NCI-H2227 (cell line): Measurements from ENCODE around the gene DMBT1.

Source experiments
- DNase-seq: peaks from one replicate; lab custom pipeline; 2025; ENCODE audit not compliant: unreplicated experiment; lab: John Stamatoyannopoulos, UW

The DMBT1 gene

DNA sequence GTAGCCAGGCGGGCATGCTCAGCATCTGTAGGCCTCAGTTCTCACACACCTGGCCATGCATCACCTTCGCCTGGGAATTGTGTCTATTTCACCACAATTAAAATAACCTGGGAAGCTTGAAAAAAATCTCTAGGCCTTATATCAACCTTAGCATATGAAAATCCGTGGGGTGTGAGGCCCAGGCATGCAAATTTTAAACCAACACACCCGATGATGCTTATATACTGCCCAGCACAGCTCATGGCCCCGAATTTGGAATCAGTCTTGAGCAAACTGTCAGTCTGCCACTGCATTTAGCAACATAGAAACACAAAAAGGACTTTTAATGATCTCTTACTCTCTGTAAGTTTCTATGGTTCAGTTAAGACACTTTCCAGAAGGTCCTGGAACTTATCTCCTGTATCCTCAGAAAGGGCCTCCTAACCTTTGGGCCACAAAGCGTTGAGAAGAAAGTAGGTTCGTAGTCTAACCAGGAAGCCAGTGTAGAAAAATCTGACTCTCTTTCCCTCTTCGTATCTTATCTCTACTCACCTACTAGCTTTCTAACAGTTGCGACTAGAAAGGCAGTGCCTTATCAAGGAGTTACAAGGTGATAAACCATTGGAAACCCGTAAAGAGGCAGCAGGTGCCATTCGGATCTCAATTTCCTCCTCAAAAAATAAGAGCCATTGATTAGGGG, 12.0 kb upstream of the DMBT1 start:
- no peak for DNase-seq

DNA sequence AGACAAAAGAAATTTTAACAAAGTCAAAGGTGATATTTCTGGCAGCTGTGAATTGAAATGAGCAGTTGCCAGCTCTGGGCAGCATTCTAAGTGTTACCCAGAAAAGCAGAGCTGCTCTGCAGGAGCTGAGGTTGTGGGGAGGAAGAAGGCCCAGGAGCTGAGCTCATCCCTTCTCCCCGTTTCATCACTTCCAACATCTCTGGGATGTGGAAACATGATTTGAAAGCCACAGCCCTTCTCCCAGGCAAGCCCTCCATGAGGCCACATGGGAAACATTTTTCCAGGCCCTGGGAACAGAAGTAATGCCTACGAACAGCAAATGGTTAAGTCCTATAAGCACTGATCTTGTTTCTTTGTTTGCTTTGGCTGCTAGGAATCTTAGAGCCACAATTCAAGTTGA, 10.9 kb upstream of the DMBT1 start:
- no peak for DNase-seq

DNA sequence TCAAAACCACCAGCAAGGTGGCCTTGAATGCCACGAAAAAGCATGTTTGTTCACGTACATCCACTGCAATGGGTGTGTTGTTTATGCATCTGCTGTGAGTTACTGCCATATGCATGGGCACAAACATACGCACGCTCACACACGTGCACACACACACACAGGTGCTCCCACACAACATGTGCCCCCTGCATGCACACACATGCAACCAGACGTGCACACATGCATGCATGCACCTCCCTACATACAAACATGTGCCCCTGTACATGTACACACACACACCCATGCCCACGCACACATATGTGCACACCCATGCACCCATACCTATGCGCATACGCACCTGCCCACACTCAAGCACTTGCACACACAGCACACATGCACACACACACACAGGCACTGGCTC, 10.1 kb upstream of the DMBT1 start:
- no peak for DNase-seq

GRCh38 chr10:122550983-122551382, 9.6 kb upstream of the DMBT1 start:
- no peak for DNase-seq

DNA sequence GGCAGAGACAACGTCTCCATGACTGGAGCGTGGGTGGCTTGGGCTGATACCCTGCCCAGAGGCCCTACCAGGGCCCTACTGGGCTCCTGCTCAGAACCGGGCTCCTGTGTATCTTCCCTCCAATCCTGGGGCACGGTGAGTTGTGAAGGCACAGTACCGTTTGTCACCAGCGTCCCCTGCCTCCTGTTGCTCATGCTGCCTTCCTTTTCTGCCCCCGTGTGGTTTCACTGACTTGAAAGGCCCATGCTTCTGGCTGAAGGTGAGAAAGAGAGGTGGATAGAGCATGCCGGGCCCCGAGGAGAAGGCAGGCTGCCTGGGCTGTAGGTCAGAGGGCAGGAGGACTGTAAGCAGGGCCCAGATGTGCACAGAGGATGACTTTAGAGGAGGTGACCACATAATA, 9.1 kb upstream of the DMBT1 start:
- no peak for DNase-seq

GRCh38 chr10:122553341-122553740, 7.2 kb upstream of the DMBT1 start:
- DNase-seq: no peak

DNA sequence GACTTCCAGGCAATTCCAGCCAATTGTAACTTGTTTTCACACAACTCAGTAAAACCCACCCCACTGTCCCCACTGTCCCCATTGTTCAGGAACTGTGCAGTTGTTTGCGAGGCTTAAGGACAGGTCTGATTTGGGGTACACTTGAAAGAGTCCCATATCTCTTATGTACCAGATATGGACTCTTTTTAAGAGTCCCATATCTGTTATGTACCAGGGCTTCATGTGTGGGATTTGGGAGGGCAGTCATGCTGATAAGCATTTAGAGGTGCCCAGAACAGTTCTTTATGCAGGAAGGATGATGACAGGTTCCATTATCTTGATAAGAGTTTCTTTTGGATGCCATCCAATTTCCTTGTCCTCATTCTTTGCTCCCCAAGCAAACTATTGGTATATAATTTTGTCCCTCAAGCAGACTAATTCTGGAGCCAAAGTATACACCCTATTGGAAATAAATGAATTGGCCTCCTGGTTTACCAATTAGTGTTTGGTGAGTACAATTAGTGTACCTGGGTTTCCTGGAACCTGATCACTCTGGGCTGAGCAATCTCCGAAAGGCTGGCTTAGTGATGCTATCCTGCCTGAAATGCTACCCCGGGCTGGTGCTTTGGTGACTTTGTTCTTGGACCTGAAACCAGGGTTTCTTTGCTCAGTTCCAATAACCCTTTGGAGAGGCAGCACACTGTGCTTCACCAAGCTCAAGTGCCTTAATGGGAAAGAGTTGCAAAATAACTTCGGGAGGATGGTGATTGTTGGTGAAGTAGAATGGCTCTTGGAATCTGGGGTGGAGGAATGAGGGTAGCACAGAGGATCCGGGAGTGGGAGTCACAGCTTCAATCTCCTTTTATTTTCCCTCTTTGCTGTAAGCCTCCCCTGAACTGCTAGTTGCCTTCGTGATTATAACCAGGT, 6.2 kb upstream of the DMBT1 start:
- DNase-seq: no peak

DNA sequence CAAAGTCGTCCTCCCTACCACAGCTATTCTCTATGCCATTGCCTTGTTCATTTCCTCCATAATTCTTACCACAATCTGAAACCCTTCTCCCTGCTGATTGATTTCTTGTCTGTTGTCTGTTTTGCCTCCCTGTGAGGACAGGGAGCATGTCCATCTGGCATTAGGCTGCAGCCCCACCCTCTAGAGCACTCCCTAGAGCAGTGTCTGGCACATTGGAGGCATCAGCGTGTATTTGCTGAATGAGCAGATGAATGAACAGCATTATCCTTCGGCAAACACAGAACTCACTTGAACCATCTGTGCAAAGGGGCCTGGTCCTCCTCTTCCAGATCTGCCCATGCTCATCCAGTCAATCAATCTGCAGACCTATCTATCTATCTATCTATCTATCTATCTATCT, 5.1 kb upstream of the DMBT1 start:
- DNase-seq: no peak

- DNase-seq: no peak
Measured at GRCh38 chr10:122557516-122557915, 3.0 kb upstream of the DMBT1 start.

DNA sequence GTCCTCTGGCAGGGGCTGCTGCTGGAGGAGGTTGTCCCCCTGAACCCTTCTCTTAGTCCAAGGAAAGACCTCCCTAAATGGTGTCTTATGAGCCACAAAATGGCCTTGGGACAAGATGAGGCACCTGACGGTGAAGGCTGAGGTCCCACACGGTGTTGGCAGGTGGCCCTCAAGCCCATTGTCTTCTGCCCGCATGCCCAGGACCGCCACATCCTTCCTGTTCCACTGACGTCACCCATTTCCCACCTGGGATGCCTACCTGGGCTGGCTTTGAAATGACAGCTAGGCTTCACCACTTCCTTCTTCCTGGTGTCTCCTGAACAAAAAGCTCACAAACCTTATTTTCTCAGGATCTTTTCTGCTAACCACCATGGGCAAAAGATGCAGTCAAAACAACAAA, 2.1 kb upstream of the DMBT1 start:
- DNase-seq: no peak

GRCh38 chr10:122559228-122559627, 1.3 kb upstream of the DMBT1 start:
- no peak for DNase-seq

DNA sequence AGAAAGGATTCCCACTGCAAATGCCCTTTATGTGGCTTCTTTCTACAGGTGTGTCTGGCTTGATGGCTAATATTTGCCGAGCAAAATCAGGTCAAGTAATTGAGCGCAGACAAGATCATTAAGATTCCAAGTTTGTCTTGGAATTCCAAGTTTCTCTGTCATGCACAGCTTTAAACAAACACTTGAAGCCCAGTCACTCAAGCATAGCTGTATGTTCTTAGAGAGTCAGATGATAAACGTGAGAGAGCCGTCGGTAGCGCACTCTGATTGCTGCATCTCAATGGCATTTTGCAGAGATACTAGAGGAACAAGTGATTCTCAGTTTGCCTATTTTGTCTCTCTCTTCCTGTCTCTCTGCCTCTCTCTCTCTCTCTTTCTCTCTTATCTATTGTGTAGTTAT, 658 bp downstream of the DMBT1 start:
- no peak for DNase-seq

DNA sequence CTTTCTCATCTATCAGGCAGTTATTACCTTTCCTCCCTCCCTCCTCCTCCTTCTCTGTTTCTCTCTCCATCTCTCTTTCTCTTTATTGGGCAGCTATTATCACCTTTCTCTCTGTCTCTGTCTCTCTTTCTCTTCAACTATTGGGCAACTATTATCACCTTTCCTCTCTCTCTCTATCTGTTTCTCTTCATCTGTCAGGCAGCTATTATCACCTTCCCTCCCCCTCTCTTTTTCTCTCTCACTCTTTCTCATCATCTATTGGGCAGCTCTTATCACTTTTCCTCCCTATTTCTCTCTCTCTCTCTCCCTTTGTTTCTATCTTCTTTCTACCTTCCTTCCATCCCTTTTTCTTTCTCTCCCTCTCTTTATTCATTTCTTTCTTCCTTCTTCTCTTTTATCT, 1.2 kb downstream of the DMBT1 start:
- DNase-seq: no peak

- DNase-seq: no peak
Measured at GRCh38 chr10:122564980-122565379, 4.4 kb downstream of the DMBT1 start.

DNA sequence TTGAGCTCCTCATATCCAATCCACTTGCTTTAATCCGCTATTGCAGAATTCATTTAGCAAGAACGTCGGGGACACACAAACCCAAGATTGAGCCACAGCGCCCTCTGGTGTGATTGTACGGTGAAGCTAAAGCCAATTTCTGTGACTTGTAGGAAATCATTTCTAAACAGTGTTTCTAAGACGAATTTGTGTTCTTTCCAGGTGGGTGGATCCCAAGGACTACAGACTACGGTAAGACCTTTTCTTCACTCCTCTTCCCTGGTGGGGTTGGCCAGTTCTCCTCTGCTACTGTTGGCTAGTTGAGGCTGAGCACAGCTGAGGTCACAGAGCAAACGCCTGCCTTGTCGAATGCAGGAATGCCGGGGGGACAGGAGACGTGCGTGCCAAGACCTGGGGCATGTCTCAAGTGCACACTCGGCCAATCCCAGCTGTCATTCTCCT, 5.2 kb downstream of the DMBT1 start:
- peak; percentile 79 for DNase-seq

DNA sequence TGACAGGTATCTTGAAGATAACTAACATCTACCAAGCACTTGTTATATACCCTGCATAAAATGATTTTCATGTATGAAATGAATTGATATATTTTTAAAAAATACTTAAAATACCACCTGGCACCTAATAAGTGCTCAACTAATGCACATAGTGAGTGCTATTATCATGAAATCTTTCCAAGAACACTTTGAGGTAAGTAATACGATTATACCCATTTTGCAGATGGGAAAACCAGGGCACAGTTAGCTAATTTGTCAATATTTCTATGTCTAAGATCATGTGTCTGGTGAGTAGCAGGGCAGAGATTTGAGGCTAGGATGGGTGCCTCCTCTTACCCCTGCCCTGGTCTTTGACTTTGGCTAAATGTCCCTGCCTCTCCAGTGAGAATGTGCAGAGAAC, 6.1 kb downstream of the DMBT1 start:
- no peak for DNase-seq

DNA sequence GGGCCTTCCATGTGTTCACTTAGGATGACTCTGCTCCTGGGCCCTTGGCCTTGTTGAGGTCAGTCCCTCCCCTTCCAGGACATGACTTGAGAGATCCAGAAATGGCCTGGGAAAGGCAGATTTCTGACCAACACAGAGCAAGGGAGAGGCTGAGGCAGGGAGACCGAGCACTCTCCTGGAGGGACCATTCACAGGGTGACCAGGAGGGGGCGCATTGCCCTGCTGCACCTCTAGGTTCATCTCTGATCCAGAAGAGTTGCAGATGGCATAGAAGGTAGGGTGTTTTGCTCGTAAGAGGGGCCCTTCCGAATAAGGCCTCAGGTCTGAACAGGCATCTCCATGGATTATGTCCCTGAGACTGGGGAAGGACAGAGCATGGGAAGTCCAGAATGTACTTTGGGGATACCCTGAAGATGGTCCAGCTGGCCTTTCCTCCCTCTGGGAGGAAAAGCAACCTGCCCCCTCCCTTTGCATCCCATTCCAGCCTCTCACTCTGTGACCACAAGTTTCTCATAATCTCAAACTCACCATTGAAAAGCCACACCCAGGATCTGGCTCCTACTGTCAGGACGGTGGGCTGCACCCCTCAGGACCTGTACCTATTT, 6.6 kb downstream of the DMBT1 start:
- no peak for DNase-seq

- no peak for DNase-seq
Measured at GRCh38 chr10:122568551-122568950, 8.0 kb downstream of the DMBT1 start.

DNA sequence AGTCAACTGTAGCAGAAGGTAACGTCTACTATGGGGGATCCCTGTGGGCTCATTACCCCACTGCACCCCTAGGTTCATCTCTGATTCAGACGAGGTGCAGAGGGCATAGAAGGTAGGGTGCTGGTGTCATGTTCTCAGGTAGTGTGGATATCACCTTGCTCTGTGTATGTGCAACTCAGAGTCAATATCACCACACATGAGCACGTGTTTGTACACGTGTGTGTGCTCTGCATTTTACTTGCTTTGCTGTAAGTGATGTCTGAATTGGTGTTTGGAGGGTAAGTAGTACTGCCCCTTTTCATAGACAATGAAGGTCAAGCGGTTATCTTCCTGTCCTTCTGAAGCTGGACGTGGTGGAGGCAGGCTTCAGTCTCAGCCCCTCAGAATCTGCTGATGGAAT, 10.4 kb downstream of the DMBT1 start:
- DNase-seq: no peak

GRCh38 chr10:122571892-122572291, 11.3 kb downstream of the DMBT1 start:
- DNase-seq: no peak

DNA sequence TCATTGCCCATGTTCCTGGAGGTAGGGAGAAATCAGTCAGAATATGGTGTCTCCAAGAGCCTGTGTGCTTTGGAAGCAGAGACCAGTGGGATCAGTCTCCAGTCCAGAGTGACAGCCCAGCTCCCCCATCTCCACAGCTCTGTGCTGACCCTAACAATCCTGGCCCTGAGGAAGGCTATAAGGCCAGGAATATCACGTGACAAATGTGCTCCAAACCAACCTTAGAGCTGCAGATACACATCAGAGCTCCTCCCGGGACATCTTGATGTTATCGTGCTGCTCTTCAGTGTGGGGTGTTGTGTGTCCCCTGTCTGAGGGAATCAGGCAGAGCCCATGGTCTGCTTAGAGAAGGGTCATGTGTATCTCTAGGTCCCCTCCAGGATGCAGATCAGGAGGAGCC, 15.2 kb downstream of the DMBT1 start:
- DNase-seq: no peak

- no peak for DNase-seq
Measured at GRCh38 chr10:122576291-122576690, 15.7 kb downstream of the DMBT1 start.
